Liver (tissue), 9 donors: ENCODE measurements around the gene NTM. TPM values are rescaled to one million over a fixed set of nuclear protein-coding genes. Genes with fewer than 3 reads are reported as not detected.

Experiments
- DNase-seq: peaks from one replicate; pipeline ENCODE4 v3.0.0-alpha.2; 2017; ENCODE audit warnings: low spot score
- H3K27ac ChIP-seq, 2 donors: one replicate each; pipeline ENCODE4 v1.7.0; 2013; ENCODE audit warnings: inconsistent platforms in 2 of 2, low read length in 2 of 2, control low read depth in 1 of 2, low read depth in 1 of 2, mild to moderate bottlenecking in 1 of 2
- H3K27me3 ChIP-seq, 4 donors: one replicate each; pipeline versions ENCODE4 v1.6.1 to v1.7.0; 2013; ENCODE audit warnings: low read length in 3 of 4, inconsistent platforms in 1 of 4, mild to moderate bottlenecking in 1 of 4, moderate library complexity in 1 of 4; ENCODE audit not compliant: control insufficient read depth in 4 of 4, insufficient read depth in 4 of 4
- H3K36me3 ChIP-seq, 4 donors: one replicate each; pipeline versions ENCODE4 v1.6.1 to v1.7.0; 2013; ENCODE audit warnings: low read length in 3 of 4, mild to moderate bottlenecking in 3 of 4, low read depth in 1 of 4, moderate library complexity in 1 of 4; ENCODE audit not compliant: control insufficient read depth in 4 of 4, insufficient read depth in 3 of 4
- H3K4me1 ChIP-seq, 4 donors: one replicate each; pipeline versions ENCODE4 v1.6.1 to v1.7.0; 2013; ENCODE audit warnings: low read length in 3 of 4, mild to moderate bottlenecking in 3 of 4, moderate library complexity in 1 of 4; ENCODE audit not compliant: control insufficient read depth in 4 of 4, insufficient read depth in 4 of 4
- H3K4me3 ChIP-seq, 3 donors: one replicate each; pipeline versions ENCODE4 v1.6.1 to v1.7.0; 2013; ENCODE audit warnings: low read length in 3 of 3, control low read depth in 1 of 3, low read depth in 1 of 3, mild to moderate bottlenecking in 1 of 3
- H3K9ac ChIP-seq, 2 donors: one replicate each; pipeline ENCODE4 v1.7.0; 2013; ENCODE audit warnings: low read length in 2 of 2, mild to moderate bottlenecking in 2 of 2, moderate library complexity in 2 of 2, control low read depth in 1 of 2, low read depth in 1 of 2
- H3K9me3 ChIP-seq, 4 donors: one replicate each; pipeline versions ENCODE4 v1.6.1 to v1.7.0; 2013; ENCODE audit warnings: low read length in 3 of 4; ENCODE audit not compliant: control insufficient read depth in 4 of 4
- CTCF ChIP-seq: fragments of 150-350 bp; IDR thresholded peaks from 2 replicates; pipeline ENCODE4 v1.5.1; 2017; ENCODE audit warnings: improper control_type of control experiment, low read depth, low read length; ENCODE audit not compliant: missing input control
- EGR1 ChIP-seq, 2 donors: IDR thresholded peaks; 2 replicates each; pipeline ENCODE4 v1.6.1; 2016 to 2018; ENCODE audit warnings: antibody characterized with exemption in 2 of 2, low read depth in 2 of 2
- FOXA1 ChIP-seq: IDR thresholded peaks from 2 replicates; pipeline ENCODE4 v1.6.1; 2016; ENCODE audit warnings: antibody characterized with exemption
- FOXA2 ChIP-seq: IDR thresholded peaks from 2 replicates; pipeline ENCODE4 v1.6.1; 2016; ENCODE audit warnings: antibody characterized with exemption
- GABPA ChIP-seq, 2 donors: IDR thresholded peaks in 1 of 2; conservative IDR thresholded peaks in 1 of 2; 2 replicates each; pipeline ENCODE4 v1.6.1; 2016; ENCODE audit warnings: antibody characterized with exemption in 2 of 2, mild to moderate bottlenecking in 1 of 2, moderate library complexity in 1 of 2
- HNF4G ChIP-seq: IDR thresholded peaks from 2 replicates; pipeline ENCODE4 v1.6.1; 2016; ENCODE audit warnings: antibody characterized with exemption
- MAX ChIP-seq: IDR thresholded peaks from 2 replicates; pipeline ENCODE4 v1.6.1; 2016; ENCODE audit warnings: antibody characterized with exemption
- NR2F2 ChIP-seq: IDR thresholded peaks from 2 replicates; pipeline ENCODE4 v1.6.1; 2016; ENCODE audit warnings: antibody characterized with exemption
- REST ChIP-seq: IDR thresholded peaks from 2 replicates; pipeline ENCODE4 v1.6.1; 2016; ENCODE audit warnings: antibody characterized with exemption, mild to moderate bottlenecking
- TAF1 ChIP-seq: conservative IDR thresholded peaks from 2 replicates; pipeline ENCODE4 v1.6.1; 2016; ENCODE audit warnings: antibody characterized with exemption, mild to moderate bottlenecking
- YY1 ChIP-seq: IDR thresholded peaks from 2 replicates; pipeline ENCODE4 v1.6.1; 2016; ENCODE audit warnings: antibody characterized with exemption, mild to moderate bottlenecking
- ZBTB33 ChIP-seq: IDR thresholded peaks from 2 replicates; pipeline ENCODE4 v1.6.1; 2016; ENCODE audit warnings: antibody characterized with exemption
- WGBS: extraction: QIAGEN DNeasy Blood & Tissue Kit; methylation state at CpG from one replicate; pipeline ENCODE4 v1.1.7; 2013; 5-methylcytosine and 5-hydroxymethylcytosine counted together
- polyA plus RNA-seq, 2 donors: library from polyadenylated mRNA; stranded (reverse) in 1 of 2; unstranded in 1 of 2; fragments of 200-250 nt in 1 of 2; fragments of >200 nt in 1 of 2; fragmentation: Nextera tagmentation in 1 of 2; extraction: Ambion mirVana in 1 of 2; gene quantifications; one replicate each; pipeline versions ENCODE4 v1.2.1 to v1.2.3, GENCODE V29; 2013 to 2015
- total RNA-seq, 2 donors: library from RNA; depleted of rRNA; stranded (reverse); fragments of >200 nt; gene quantifications; one replicate each; pipeline ENCODE4 v1.2.3, GENCODE V29; 2014
- donor health status: healthy.
- donor health status: healthy.
- donor health status: healthy.
- donor health status: healthy.
- donor health status: healthy.

NTM gene
- total and polyA plus RNA-seq, 4 donors, result 0.08 to 1.1 (median 0.08) TPM; not detected in 1

- TF ChIP-seq FOXA1 (no peak), YY1 (no peak), CTCF (no peak), HNF4G (no peak), TAF1 (no peak), EGR1 (IDR thresholded peaks at IDR 0.05; ENCODE audit: low read depth in 2 of 2) (no peak), GABPA (IDR thresholded peaks at IDR 0.05 in 1 of 2, conservative IDR thresholded peaks at IDR 0.05 in 1 of 2) (no peak), MAX (no peak), ZBTB33 (no peak), REST (no peak), FOXA2 (no peak)
- H3K36me3 ChIP-seq, result no peaks in the 10 kb centered on the region
- DNase-seq, result no peak
- no peak overlapping the region for H3K4me3 ChIP-seq
- H3K4me1 ChIP-seq, result no peaks in the 10 kb centered on the region
- WGBS, result 64% methylated on average over 6 of the region's 6 CpGs
- H3K27ac ChIP-seq, result no peak overlapping the region
- no peaks in the 10 kb centered on the region for H3K9me3 ChIP-seq
- peaks cover 0 to 3% (median 0%) of the 10 kb centered on the region in 4 donors for H3K27me3 ChIP-seq
- H3K9ac ChIP-seq, result no peak overlapping the region
These were observed 438.1 kb downstream of the NTM start for GRCh38 chr11:131808470-131808869.

- Histone ChIP-seq H3K27me3 (peaks cover 0 to 3% (median 0%) of the 10 kb centered on the region in 4 donors), H3K9me3 (peaks cover 0 to 2% (median 0%) of the 10 kb centered on the region in 4 donors), H3K27ac (no peak overlapping the region), H3K9ac (no peak overlapping the region), H3K4me3 (no peak overlapping the region), H3K36me3 (no peaks in the 10 kb centered on the region), H3K4me1 (no peaks in the 10 kb centered on the region)
- TF ChIP-seq NR2F2, result no peak
- TF ChIP-seq YY1, result no peak
- TF ChIP-seq TAF1, result no peak
- TF ChIP-seq REST, result no peak
- no peak for DNase-seq
- WGBS, result 64% methylated on average over 11 of the region's 11 CpGs
These were observed 438.9 kb downstream of the NTM start for GRCh38 chr11:131809203-131809918.
